GM12891 (cell line): ENCODE results near the gene CYB561A3.

Source experiments
- DNase-seq: peaks from one replicate; pipeline ENCODE4 v3.0.0; 2011; ENCODE audit warnings: low spot score; ENCODE audit not compliant: insufficient read length
- FAIRE-seq: peaks from 2 replicates; lab custom pipeline; 2011; peaks lifted over from hg19 to GRCh38; lab: Jason Lieb, UNC
- PAX5 ChIP-seq: IDR thresholded peaks from 2 replicates; pipeline ENCODE4 v1.6.1; 2011; ENCODE audit warnings: low read length, moderate library complexity, mild to moderate bottlenecking; ENCODE audit not compliant: insufficient read depth, severe bottlenecking
- POLR2A ChIP-seq: IDR thresholded peaks from 2 replicates; pipeline ENCODE4 v1.6.1; 2011; ENCODE audit warnings: low read depth, low read length, control low read depth
- POLR2AphosphoS5 ChIP-seq: IDR thresholded peaks from 2 replicates; pipeline ENCODE4 v1.6.1; 2011; ENCODE audit warnings: low read depth, low read length, control low read depth
- POU2F2 ChIP-seq: IDR thresholded peaks from 2 replicates; pipeline ENCODE4 v1.6.1; 2011; ENCODE audit warnings: low read depth, mild to moderate bottlenecking, control low read depth, low read length, moderate library complexity
- SPI1 ChIP-seq: IDR thresholded peaks from 2 replicates; pipeline ENCODE4 v1.6.1; 2011; ENCODE audit warnings: low read depth, low read length, control low read depth
- TAF1 ChIP-seq: IDR thresholded peaks from 2 replicates; pipeline ENCODE4 v1.6.1; 2011; ENCODE audit warnings: low read depth, low read length, control low read depth

Gene CYB561A3

DNA sequence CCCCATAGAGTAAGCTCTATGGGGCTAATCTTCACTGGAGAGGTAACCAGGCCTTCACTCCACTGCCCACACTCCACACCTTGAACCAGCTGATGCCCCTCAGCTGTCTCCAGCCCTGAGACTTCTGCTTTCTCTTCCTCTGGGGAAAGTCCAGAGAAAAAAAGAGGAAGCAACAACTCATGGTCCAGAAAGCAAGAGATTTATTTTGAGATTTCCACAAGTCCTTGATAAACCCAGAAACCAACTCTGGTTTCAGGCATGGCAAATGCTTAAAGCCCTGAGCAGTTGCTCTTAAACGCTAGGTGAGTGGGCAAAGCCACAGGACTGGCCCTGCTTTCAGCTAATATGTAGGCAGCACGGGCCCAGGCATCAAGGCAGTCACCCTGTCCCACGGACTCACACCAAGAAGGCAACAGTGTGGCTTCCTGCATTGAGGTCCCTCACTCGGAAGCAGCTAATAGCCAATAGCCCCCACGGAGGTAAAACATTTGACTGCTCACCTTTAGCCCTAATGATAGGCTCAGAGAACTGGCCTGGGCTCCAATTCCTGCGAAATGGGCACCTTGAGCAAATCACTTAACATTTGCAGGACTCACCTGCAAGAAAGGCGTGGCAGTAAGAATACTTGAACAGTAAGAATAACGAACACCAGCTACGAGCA lies 4.3 kb downstream of the CYB561A3 start:
- DNase-seq (no peak), FAIRE-seq (peak; percentile 59)
- TF ChIP-seq SPI1: peak; percentile 94
- no peak for TF ChIP-seq POU2F2

DNA sequence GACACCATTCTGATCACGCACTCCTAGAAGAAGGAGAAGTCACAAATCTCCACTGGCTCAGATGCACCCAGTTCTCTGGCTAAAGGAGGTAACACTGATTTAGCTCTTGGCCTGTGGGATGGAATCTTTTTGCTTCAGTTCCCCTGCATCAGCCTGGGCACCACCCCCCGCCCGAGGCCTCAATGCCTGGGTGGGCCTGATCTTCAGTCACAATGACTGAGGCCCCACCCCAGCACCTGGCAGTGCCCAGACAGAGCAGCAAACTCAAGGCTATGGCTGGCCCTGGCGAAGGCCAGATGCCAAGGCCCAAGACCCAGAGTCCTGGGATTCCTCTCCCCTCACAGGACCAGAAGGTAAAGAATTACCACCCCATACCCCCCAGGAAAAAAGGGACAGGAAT lies 5.0 kb downstream of the CYB561A3 start:
- TF ChIP-seq SPI1 (no peak), POLR2AphosphoS5 (no peak), TAF1 (no peak), PAX5 (no peak), POU2F2 (no peak), POLR2A (no peak)
- DNase-seq: no peak
- FAIRE-seq: no peak

DNA sequence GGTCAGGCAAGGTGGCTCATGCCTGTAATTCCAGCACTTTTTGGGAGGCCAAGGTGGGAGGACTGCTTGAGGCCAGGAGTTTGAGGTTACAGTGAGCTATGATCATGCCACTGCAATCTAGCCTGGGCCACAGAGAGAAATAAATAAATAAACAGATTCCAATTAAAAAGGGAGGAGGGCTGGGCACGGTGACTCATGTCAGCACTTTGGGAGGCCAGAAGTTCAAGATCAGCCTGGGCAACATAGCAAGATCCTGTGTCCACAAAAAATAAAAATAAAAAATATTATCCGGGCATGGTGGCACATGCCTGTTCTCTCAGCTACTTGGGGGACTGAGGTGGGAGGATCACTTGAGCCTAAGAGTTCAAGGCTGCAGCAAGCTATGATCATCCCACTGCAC lies 7.5 kb downstream of the CYB561A3 start:
- DNase-seq (no peak), FAIRE-seq (no peak)
- no peak for TF ChIP-seq TAF1
- no peak for TF ChIP-seq PAX5
- no peak for TF ChIP-seq SPI1
- TF ChIP-seq POLR2A: no peak
- no peak for TF ChIP-seq POU2F2
- TF ChIP-seq POLR2AphosphoS5: no peak

DNA sequence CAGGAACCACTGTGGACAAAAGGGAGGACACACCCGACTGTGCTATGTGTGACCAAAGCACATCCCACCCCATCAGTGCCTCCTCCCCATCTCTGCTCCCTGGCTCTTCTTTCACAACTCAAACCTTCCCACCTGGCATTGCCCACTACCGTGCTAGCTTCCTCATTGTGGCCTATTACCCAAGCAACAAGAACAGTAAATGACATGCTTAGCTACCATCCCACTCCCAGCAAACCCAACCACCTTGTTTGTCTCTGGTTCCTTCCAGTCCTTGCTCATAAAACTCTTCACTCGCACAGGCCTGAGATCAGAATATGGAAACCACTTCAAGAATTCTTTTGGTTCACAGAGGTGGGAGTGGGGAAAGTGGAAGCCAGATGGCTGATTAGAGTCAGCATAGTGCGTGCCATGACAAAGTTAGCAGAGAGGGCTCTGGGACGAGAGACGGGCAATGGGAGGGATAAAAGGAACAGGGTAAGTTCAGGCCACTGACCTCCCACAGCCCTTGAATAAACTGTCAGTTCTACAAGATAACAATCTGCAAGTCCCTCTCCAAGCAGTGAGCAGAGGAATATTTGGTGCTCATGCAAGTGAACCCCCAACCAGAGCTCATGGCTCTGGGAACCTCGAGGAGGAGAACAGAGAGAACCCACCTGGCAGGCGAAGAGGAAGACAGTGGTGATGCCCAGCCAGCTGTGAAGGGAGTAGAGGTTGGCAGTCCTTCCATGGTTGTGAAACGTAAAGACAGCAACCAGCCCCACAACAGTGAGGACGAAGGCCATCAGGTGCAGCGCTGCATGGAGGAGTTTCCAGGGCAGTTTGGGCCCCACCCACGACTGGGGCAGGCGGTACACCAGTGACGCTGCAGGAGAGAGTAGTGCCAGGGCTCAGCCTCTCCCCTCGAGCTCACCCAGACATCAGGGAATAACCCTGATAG lies 8.3 kb downstream of the CYB561A3 start:
- TF ChIP-seq POU2F2 (no peak), POLR2A (no peak), POLR2AphosphoS5 (no peak), PAX5 (no peak), SPI1 (no peak), TAF1 (no peak)
- FAIRE-seq (no peak), DNase-seq (no peak)

DNA sequence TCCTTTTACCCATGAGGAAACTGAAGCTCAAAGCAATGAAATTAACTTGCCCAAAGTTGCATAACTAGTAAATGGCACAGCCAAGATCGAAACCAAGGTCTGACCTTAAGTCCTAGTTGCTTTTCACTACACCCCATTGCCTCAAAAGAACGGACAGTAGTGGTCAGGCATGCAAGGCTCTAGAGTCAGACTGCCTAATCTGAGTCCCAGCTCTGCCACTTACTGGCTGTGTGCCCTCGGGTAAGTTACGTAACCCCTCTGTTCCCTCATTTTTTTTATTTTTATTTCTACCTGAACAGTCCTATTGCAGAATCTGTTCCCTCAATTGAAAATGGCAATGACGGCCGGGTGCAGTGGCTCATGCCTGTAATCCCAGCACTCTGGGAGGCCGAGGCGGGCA lies 9.6 kb downstream of the CYB561A3 start:
- DNase-seq (no peak), FAIRE-seq (no peak)
- no peak for TF ChIP-seq POLR2A
- TF ChIP-seq POU2F2: no peak
- TF ChIP-seq PAX5: no peak

DNA sequence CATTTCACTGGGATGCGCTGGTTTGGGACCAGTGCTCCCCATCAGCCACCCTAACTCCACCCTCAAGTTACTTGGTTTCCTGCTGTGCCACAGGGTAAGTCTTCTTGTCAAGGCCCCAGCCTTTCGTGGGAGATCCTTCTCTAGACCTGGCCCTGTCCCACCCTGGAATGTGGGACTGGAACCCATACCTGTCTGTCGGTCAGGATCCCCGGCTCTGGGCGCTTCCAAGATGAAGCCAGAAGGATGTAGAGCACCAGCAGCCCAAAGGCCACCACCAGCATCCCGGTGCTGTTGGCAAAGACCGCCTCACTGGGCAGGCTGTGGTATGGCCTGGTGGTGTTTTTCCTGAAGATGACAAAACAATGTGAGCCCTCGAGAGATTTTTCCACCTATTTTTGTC lies 10.9 kb downstream of the CYB561A3 start:
- FAIRE-seq: no peak
- no peak for DNase-seq
- TF ChIP-seq TAF1: no peak
- no peak for TF ChIP-seq POLR2AphosphoS5
- TF ChIP-seq SPI1: no peak
- no peak for TF ChIP-seq POLR2A
- no peak for TF ChIP-seq PAX5

DNA sequence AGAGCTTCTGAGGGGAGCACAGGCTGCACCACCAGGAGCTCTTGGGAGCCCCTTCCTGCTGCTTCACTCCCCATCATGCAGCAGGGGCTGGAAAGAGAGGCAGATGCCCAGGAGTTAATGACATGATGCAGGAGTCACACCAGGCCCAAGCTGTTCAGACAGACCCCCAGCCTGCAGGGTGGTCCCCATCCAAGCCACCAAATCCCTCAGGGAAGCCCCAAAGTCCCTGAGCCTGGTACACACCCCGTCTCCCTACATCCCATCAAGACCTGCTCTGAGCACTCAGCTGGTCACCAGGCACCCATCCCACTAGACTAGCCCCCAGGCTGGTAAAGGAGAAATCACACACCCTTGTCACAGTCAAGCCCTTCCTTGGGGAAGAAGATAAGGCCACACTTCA lies 11.3 kb downstream of the CYB561A3 start:
- FAIRE-seq (no peak), DNase-seq (no peak)
- TF ChIP-seq POLR2A: no peak

DNA sequence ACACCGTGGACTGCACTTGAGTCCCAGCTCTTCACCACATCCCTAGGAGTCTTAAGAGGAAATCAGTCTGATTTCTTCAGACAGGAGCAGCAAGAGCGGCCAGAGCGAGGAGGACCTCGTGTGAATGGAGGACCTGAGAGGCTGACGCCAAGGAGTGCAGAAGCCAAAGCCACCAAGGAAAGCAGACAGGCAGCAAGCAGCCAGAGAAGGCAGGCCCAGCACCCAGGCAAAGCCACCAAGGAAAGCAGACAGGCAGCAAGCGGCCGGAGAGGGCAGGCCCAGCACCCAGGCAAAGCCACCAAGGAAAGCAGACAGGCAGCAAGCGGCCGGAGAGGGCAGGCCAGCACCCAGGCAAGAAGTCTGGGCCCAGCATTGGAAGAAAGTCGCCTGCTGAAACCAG lies 11.8 kb downstream of the CYB561A3 start:
- TF ChIP-seq TAF1 (no peak), SPI1 (no peak), POU2F2 (no peak), POLR2A (no peak), PAX5 (no peak)
- DNase-seq (no peak), FAIRE-seq (no peak)

DNA sequence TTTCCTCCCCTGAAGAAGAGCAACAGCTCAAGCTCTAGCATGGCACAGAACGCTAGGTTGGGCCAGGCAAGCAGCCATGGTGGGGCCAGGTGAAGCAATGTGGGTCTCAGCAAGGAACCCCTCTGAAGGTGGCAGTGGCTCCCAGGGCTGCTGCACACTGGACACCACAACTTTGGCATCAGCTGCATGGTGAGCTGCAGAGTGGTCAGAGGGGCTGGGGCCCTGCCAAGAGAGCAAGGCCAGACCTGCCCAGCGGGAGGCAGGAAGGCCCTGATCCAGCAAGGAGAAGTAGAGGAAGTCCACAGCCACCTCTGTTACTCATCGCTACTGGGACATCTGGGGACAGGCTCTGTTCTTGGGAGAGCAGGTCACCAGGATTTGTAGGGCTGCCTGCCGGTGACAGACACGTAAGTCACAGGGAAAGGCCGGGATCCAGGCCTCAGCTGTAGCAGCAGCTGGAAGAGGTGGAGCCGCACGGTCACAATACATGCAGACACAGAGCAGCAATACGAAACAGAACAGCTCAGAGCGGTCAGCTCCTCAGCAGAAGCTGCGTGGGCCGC lies 12.4 kb downstream of the CYB561A3 start:
- TF ChIP-seq POLR2AphosphoS5 (no peak), SPI1 (no peak)
- no peak for FAIRE-seq
- DNase-seq: no peak

DNA sequence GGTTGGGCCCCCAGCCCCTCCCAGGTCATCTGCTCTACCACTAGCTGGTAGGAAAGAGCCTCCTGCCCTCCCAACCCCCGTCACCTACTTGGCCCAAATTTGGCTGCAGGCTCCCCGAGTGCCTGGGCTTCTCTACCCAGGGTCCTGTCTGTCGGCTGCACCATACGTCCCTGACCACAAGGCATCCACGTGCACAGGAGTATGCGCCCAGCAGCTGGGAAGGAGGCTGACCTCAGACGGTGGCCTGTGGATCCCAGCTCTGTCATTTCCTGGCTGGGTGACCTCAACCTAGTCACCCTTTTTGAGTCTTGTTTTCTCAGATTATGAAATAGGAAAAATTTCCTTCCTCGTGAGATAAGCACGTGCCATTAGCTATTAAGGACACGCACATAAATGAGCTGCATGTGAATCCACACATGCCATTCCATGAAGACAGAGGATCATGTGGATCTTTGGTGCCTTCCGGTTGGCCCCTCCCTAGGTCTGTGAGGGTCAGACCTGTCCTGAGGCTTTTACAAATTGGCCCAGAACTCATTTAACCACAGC lies 13.7 kb downstream of the CYB561A3 start:
- FAIRE-seq (no peak), DNase-seq (no peak)
- TF ChIP-seq TAF1 (no peak), POU2F2 (no peak), SPI1 (no peak), POLR2AphosphoS5 (no peak), PAX5 (no peak), POLR2A (no peak)
